Measurements from ENCODE around the gene FRMD4A. TPM values are rescaled to one million over a fixed set of nuclear protein-coding genes. Genes with fewer than 3 reads are reported as not detected.

FRMD4A gene
- total and polyA plus RNA-seq, 8 donors, result 6.9 to 25.3 (median 11.3) TPM

GRCh38 chr10:13719425-13719824 is 611.3 kb downstream of the FRMD4A start:
- Histone ChIP-seq H3K4me1 (peaks cover 22 to 42% (median 34%) of the 10 kb centered on the region in 4 donors), H3K36me3 (peaks cover 0 to 3% (median 0%) of the 10 kb centered on the region in 4 donors), H3K27ac (peak overlapping the region in 3 of 5 donors; percentile 82 to 84 (median 83)), H3K9me3 (no peaks in the 10 kb centered on the region), H3K27me3 (no peaks in the 10 kb centered on the region), H3K4me3 (peak overlapping the region in 1 of 4 donors; percentile 39)
- WGBS, 5 donors, result 28 to 53% (median 42%) methylated on average over 5 of the region's 5 CpGs
- DNase-seq, result peak; percentile 42 to 57
- intact Hi-C loops (cut with DNase I; ENCODE audit: low total_unique reads), result no loop called here
- TF ChIP-seq EP300 (IDR thresholded peaks at IDR 0.05) (no peak), POLR2A (IDR thresholded peaks at IDR 0.05) (no peak), POLR2AphosphoS5 (IDR thresholded peaks at IDR 0.05) (peak in 1 of 3 donors; percentile 15), CTCF (IDR thresholded peaks at IDR 0.05) (no peak)

- Histone ChIP-seq H3K4me1 (peaks cover 22 to 42% (median 34%) of the 10 kb centered on the region in 4 donors), H3K27me3 (no peaks in the 10 kb centered on the region), H3K4me3 (peak overlapping the region; percentile 33 to 47 (median 41)), H3K36me3 (peaks cover 0 to 3% (median 0%) of the 10 kb centered on the region in 4 donors), H3K9me3 (no peaks in the 10 kb centered on the region), H3K27ac (peak overlapping the region; percentile 80 to 90 (median 83))
- no peak for DNase-seq
- TF ChIP-seq POLR2AphosphoS5 (IDR thresholded peaks at IDR 0.05), result no peak
- TF ChIP-seq POLR2A (IDR thresholded peaks at IDR 0.05), result no peak
- no peak for TF ChIP-seq CTCF (IDR thresholded peaks at IDR 0.05)
- TF ChIP-seq EP300 (IDR thresholded peaks at IDR 0.05), result no peak
- 56 to 71% (median 66%) methylated on average over 4 of the region's 4 CpGs for WGBS, 5 donors
- intact Hi-C loops (cut with DNase I; ENCODE audit: low total_unique reads), result no loop called here
Measured at GRCh38 chr10:13718820-13719219, 611.9 kb downstream of the FRMD4A start.

- Histone ChIP-seq H3K27ac (peak overlapping the region; percentile 80 to 90 (median 83)), H3K27me3 (no peaks in the 10 kb centered on the region), H3K9me3 (no peaks in the 10 kb centered on the region), H3K36me3 (peaks cover 0 to 3% (median 0%) of the 10 kb centered on the region in 4 donors), H3K4me3 (peak overlapping the region; percentile 33 to 47 (median 41)), H3K4me1 (peaks cover 22 to 42% (median 35%) of the 10 kb centered on the region in 4 donors)
- DNase-seq, result peak; percentile 90 to 91
- intact Hi-C loops (cut with DNase I; ENCODE audit: low total_unique reads), result no loop called here
- no peak for TF ChIP-seq EP300 (IDR thresholded peaks at IDR 0.05)
- TF ChIP-seq POLR2AphosphoS5 (IDR thresholded peaks at IDR 0.05), result peak in 2 of 3 donors; percentile 51 to 55
- no peak for TF ChIP-seq CTCF (IDR thresholded peaks at IDR 0.05)
- no peak for TF ChIP-seq POLR2A (IDR thresholded peaks at IDR 0.05)
- WGBS, 5 donors, result 9 to 19% (median 11%) methylated on average over 18 to 26 of the region's 26 CpGs
Measured at GRCh38 chr10:13717936-13718772, 612.6 kb downstream of the FRMD4A start.

GRCh38 chr10:13717571-13717935 is 613.2 kb downstream of the FRMD4A start:
- no peak for DNase-seq
- H3K27me3 ChIP-seq, result no peaks in the 10 kb centered on the region
- no peaks in the 10 kb centered on the region for H3K9me3 ChIP-seq
- intact Hi-C loops (cut with DNase I; ENCODE audit: low total_unique reads), result no loop called here
- peaks cover 0 to 3% (median 0%) of the 10 kb centered on the region in 4 donors for H3K36me3 ChIP-seq
- WGBS, 5 donors, result 28 to 47% (median 33%) methylated on average over 8 of the region's 8 CpGs
- peak overlapping the region; percentile 33 to 47 (median 41) for H3K4me3 ChIP-seq
- H3K27ac ChIP-seq, result peak overlapping the region; percentile 75 to 84 (median 82)
- H3K4me1 ChIP-seq, result peaks cover 22 to 46% (median 39%) of the 10 kb centered on the region in 4 donors
- TF ChIP-seq POLR2AphosphoS5 (IDR thresholded peaks at IDR 0.05) (no peak), POLR2A (IDR thresholded peaks at IDR 0.05) (no peak), CTCF (IDR thresholded peaks at IDR 0.05) (no peak), EP300 (IDR thresholded peaks at IDR 0.05) (no peak)

Data from stomach (tissue), 9 donors.